Activated CD8-positive, alpha-beta memory T cell treated with anti-CD3 and anti-CD28 coated beads for 1 hour (primary cell): ENCODE results near the gene CCDC196.
"Not testable (repeated sequence)": the region's sequence is repeated elsewhere in the genome, so short reads cannot be mapped to it uniquely, and the experiment has no call there.

Experiments used
- DNase-seq, 2 donors: peaks; one replicate each; pipeline ENCODE4 v3.0.0-alpha.2; 2020; ENCODE audit warnings: low read depth in 1 of 2; ENCODE audit errors: extremely low read depth in 1 of 2

CCDC196 gene

DNA sequence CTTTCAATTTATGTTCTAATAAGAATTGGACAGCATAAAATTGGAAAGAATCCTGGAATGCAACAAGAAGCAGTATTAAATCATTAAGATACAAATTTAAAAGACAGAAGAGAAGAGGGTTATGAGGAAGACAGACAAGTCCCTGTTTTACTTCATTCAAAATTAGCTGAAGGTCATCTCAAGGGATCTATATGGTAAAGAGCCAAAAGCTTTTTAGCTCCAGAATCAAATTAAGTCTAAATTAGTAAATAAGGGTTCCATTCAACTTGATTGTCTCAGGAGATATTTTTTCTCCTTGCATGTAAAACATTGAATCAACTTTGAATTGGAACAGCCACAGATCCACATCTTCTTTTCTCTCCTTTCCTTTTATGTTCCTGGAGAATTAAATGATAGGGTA lies 7.6 kb downstream of the CCDC196 start:
- no peak for DNase-seq

DNA sequence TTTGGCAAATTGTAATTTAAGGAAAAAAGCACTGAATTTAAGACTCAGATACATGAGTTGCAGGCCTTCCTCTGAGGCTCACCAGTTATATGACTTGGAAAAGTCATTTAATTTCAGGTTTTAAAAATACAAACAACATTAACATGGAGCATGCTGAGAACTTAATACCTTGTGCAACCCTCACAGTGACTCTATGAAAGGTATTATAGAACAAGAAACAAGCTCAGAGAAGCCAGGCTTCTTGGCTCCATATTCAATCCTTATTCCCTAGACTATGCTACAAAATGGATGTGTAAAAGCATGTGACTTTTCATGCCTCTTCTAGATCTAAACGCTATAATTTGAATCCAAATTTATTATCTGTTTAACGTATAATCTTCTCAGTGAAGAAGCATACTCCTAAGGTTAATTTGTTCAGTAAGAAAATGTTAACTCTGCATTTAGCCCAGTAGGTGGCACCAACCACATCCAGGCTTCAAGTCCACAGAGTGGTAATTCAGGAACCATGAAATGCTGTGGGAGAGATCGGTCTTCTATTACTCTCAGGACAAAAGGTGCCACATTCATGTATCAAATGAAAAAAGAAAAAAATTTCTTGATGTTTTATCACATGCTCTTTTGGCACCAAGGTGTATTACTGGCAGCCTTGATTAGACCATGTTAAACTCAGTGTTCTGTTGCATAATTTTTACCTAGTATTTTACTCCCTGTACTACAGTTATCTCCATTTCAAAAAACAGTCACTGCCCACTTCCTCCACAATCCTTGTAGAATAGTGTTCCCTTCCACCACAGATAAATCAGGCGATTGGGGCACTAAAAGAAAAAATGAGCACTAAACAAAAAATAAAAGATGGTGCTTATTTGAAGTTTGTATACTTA lies 9.3 kb downstream of the CCDC196 start:
- DNase-seq = no peak

GRCh38 chr14:66496188-66496807 lies 10.1 kb downstream of the CCDC196 start:
- no peak for DNase-seq

- DNase-seq = no peak
Measured at GRCh38 chr14:66496911-66497310, 10.7 kb downstream of the CCDC196 start.

GRCh38 chr14:66498311-66498710 lies 12.1 kb downstream of the CCDC196 start:
- no peak for DNase-seq

GRCh38 chr14:66501592-66501991 lies 15.4 kb downstream of the CCDC196 start:
- DNase-seq = no peak

DNA sequence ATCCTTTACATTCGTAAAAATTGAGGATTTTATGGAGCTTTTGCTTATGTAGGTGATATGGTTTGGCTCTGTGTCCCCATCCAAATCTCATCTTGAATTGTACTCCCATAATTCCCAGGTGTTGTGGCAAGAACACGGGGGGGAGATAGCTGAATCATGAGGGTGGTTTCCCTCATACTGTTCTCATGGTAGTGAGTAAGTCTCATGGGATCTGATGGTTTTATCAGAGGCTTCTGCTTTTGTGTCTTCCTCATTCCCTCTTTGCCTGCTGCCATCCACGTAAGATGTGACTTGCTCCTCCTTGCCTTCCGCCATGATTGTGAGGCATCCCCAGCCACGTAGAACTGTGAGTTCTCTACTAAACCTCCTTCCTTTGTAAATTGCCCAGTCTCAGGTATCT lies 16.7 kb downstream of the CCDC196 start:
- DNase-seq = not testable (repeated sequence)

- DNase-seq = no peak
Measured at GRCh38 chr14:66503532-66503931, 17.4 kb downstream of the CCDC196 start.

- no peak for DNase-seq
Measured at GRCh38 chr14:66507181-66507721, 21.1 kb downstream of the CCDC196 start.

DNA sequence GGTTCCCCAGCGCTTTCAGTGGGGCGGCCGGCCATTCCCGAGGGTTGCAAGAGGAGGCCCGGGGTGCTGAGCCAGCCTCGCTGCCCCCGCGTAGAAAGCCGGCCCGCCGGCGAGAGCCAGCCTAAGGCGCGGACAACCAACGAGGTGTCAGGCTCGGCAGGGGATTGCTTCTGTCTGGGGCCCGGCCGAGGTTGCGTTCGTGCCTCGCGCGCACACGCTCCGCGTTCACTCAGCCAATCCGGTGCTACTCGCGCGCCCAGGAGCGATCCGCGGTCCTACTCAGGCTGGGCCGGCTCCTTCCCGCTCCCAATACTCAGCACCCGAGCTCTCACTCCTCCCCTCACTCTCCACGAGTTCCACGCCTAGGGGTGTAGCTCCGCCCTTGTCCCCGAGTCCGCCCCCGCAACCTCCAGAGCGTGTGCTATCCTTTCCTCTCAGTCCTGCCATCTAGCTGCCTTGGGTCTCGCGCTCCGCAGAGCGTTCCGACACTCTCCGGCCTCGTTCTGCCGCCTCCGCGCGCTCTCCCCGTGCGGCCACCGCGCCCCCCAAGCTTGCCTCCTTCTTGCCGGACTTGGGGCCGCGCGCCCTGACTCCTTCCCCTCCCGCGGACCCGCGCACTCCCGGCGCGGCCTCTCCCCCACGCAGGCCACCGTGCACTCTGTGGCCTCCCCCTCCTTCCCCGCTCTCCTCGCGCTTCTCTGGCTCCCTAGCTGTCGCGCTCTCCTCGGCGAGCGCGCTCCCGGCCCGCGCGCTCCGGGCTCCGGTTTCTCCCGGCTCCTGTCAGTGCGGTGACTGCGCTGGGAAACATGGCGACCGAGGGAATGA lies 21.8 kb downstream of the CCDC196 start, which contains the start of gene GPHN:
Gene GPHN (plus strand): TSS at position 426 of the 825 bp plus-strand sequence.
- DNase-seq = peak; percentile 52 to 68

DNA sequence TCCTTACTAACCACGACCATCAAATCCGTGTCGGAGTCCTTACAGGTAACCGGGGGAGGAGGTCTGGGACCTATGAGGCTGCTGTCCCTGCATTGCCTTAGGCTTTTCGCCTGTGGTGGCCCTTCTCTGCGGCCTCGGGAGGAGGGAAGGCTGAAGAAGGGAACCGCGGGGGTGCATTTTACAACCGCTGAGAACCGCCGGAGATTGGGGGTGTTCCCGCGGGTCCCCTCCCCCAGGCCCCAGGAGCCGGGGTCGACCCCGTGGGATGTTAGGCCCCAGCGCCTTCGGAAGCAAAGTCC lies 22.3 kb downstream of the CCDC196 start:
- DNase-seq = no peak

DNA sequence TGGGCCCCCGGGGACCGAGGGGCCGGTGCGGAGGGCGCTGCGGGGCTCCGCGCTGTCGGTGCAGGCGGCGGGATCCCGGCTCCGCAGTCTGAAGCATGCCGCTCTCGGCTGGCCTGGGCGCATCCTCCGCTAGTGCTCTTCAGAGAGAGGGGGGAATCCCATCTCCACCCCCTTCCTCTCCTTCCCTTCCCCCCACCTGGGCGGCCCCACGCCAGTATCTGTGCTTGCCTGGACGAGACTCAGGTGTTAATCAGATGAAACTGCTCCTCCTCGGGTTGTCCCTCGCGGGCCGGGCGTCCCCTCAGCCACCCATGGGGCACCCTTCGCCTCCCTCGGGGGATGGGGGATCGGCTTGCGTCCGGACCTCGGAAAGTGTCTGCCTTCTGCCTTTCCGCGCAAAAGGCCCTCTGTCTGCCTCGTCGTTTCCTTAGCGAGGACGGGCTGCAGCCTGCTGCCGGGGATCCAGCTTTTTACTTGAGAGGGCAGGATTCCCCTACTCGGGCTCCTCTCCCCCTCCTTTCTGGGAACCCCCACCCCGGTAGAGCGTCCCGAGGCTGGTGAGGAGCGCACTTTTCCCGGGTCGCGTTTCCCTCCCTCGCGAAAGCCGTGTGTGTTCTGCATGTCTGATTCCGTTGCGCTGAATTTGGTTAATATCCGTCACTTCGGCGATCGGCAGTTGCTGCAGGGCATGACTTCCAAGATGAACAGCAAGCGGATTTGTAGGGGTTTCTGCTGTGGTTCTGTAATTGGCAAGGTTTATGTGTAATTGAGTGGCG lies 22.9 kb downstream of the CCDC196 start:
- DNase-seq = peak in 1 of 2 donors; percentile 7

DNA sequence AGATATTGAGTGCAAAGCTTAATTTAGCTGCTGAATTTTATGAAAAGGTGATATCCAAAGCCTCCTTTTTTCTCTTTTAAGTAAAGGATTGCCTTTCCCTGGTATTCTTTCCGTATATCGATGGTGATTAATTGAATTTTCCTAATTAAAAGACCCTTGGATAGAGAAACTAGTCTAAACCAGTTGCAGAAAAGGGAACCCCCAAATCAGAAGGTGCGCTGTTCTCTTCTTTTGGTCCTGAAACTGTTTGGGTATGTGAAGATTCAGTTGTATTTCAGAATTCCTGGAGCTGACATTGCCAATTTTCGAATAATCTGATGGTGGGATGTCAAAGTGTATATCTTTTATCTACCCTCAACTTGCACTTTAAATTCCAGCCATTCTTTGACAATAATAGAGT lies 23.7 kb downstream of the CCDC196 start:
- no peak for DNase-seq

DNA sequence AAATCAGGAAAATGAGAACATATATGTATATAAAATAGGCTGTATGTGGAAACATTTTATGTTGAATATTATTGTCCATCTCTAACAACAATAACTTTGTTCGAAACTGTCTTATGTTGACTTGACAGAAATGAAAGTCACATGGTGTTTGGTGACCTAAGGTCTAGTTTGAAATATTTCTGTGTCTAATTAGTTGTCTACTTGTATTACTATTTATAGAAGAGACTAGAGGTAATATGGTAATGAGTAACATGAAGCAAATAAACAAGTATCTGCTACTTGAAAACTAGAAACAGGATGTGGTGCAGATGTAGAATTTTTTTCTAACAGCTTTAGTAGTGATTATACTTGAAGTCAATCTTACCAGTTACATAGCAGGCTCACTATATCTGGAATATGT lies 25.7 kb downstream of the CCDC196 start:
- no peak for DNase-seq

DNA sequence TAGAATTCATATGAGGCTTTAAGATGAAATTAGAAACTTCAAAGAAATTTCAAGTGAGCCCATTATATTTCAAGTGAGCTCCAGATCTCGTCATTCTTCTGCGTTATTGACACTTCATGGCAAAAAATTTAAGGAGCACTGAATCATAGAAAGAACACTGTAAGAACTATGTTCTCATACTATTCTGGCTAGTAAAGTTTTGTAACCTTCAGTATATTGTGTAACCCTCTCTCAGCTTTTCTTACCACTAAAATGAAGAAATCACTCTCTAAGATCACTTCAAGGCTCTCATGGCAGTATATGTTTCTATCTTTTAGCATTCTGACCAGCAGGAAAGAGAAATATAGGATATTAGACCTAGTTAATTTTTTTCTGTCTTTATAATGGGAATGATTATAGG lies 28.0 kb downstream of the CCDC196 start:
- DNase-seq = no peak

DNA sequence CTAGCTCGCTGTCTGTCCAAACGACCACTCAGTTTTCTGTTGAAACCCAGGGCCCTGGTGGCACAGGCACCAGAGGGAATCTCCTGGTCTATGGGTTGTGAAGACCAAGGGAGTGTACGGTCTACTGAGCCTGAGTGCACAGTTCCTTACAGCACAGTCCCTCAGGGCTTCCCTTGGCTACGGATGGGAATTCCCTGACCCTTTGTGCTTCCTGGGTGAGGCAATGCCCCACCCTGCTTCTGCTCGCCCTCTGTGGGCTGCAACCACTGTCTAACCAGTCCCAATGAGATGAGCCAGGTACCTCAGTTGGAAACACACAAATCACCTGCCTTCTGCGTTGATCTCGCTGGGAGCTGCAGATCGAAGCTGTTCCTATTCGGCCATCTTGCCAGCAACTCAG lies 44.4 kb downstream of the CCDC196 start:
- no peak for DNase-seq

DNA sequence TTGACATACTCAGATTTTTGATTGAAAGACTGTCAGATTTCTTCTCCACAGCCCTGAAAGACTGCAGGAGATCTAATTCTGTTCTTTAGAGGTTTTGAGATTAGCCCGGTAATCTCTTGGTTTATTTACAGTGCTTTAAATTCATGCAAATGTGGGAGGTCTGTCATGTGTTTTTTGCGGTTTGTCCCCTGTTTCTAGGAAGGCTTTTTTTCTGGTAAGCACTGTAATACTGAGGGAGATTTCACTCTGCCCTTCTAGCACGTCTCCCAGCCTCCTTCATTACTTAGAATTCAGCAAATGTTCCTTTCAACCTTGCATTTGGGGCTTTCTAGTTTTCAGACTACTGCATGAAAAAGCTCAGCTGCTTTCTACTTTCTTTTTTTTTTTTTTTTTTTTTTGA lies 52.9 kb downstream of the CCDC196 start:
- no peak for DNase-seq

GRCh38 chr14:66540038-66540437 lies 53.9 kb downstream of the CCDC196 start:
- no peak for DNase-seq

- no peak for DNase-seq
Measured at GRCh38 chr14:66541627-66542026, 55.5 kb downstream of the CCDC196 start.

DNA sequence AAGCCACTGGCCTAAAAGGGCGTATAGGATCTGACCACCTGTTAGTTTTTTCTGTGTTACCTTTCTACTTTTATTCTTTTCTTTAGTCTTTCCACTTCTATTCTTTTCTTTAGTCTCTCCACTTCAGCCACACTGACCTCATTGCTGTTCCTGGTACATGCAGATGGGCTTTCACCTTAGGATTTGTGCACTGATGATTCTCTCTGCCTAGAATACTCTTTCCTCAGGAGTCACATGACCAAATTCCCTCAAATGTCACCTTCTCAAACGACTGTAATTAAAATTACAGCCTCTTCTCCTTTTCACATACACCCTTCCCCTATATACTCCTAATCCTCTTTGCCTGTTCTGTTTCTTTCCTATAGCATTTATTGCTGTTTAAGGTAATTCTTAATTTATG lies 57.8 kb downstream of the CCDC196 start:
- DNase-seq = no peak

DNA sequence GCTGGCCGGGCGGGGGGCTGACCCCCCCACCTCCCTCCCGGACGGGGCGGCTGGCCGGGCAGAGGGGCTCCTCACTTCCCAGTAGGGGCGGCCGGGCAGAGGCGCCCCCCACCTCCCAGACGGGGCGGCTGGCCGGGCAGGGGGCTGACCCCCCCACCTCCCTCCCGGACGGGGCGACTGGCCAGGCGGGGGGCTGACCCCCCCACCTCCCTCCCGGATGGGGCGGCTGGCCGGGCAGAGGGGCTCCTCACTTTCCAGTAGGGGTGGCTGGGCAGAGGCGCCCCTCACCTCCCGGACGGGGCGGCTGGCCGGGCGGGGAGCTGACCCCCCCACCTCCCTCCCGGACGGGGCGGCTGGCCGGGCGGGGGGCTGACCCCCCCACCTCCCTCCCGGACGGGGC lies 59.0 kb downstream of the CCDC196 start:
- not testable (repeated sequence) for DNase-seq
